HG03354 (cell line): Measurements from ENCODE around the gene MAP4.
"Not testable (repeated sequence)": the region's sequence is repeated elsewhere in the genome, so short reads cannot be mapped to it uniquely, and the experiment has no call there.

Experiments
- ATAC-seq: cut with Tn5 transposase; IDR thresholded peaks from one replicate; pipeline ENCODE4 v1.9.1; 2021; ENCODE audit warnings: mild to moderate bottlenecking; ENCODE audit not compliant: unreplicated experiment, poor library complexity, severe bottlenecking

Gene MAP4

DNA sequence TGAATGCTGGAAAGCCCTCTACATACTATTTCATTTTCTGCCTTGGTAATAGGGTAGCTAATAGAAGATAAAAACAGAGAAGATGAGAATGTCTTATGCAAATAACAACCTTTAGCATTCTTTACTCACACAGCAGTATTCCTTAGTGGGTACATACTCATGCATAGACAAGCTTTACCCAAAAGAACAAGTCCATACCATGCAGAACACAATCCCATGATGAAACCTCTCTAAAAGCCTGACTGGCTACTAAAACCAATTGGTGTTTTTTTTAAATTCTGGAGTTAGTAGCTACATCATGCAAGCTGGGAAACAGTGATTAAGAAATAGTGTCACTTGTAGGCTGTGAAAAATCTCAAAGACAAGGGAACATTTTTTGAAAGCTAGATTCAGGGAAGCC, 108.4 kb downstream of the MAP4 start:
- no peak for ATAC-seq

DNA sequence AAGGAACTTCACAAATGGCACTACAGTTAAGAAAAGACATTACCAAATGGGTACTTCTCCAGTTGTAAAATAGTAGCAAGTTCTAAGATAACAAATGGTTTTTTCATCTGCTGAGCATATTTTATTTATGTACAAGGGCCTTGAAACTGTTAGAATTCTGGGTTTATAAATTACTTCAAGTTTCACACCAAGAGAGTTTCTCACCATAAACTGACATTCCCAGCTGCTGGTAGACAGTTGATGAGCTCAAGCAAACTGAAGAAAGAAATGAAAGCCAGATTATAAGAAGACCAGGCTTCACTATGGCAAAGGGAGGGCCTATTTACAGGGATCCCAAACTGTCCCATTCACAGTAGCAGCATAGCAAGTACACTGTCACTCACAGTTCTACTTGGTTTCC, 113.5 kb downstream of the MAP4 start:
- no peak for ATAC-seq

DNA sequence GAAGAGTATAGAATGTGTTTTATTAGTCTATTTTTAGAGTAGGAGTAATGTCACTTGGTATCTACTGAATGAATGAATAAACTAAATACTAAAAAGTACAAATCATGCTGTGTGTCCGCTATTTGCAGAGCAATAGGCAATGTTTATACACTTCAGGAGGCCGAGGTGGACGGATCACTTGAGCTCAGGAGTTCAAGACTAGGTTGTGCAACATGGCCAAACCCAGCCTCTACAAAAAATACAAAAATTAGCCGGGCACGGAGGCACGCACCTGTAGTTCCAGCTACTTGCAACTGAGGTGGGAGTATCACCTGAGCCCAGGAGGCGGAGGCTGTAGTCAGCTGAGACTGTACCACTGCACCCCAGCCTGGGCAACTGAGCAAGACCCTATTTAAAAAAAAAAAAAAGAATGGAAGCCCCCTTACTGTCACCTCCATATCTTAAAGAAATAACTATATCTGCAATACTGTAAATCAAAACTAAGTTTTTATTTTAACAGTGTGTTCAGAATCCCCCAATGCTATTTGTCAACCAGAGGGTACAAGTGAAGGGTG, 114.9 kb downstream of the MAP4 start:
- ATAC-seq, result no peak

DNA sequence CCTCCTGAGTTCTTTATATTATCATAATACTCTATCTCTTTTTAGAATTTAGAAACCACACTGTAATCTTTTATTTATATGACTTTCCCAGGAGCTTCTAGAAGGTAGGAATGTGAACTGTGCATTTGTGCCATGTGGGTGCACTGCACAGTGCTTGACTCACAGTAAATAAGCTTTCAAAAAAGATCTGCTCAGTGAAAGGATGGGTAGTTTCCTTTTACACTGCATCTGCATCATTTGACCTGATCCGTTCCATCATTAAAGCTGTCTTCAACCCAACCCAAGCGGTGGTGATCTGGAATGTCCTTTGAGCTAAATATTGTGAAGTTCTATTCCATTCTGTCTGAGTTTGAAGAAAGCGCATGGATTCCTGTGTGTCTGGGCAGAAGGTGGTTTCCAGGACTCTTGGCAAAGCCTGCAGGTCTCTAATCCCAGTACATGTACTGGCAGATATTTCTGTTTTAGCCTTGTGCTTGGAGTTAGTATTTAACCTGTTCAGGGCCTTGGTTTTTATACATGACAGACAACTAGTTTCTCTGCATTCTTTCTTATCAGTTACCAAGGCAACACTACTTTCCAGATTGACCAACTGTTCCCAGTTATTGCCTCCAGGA, 116.6 kb downstream of the MAP4 start:
- ATAC-seq, result no peak

DNA sequence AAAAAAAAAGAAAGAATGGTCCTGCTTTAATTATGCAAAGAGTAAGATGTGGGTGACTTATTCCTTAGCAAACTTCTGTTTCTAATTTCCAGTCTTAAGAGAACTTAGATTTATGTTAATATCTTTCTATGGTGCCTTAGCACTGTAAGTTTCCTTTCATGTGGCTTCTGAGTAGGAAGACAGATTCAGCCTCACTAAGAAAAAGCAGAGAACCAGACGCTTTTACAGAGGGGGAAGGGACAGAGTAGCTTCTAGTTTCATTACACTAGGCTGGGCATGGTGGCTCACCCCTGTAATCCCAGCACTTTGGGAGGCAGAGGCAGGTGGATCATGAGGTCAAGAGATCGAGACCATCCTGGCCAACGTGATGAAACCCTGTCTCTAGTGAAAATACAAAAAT, 118.3 kb downstream of the MAP4 start:
- ATAC-seq, result no peak

DNA sequence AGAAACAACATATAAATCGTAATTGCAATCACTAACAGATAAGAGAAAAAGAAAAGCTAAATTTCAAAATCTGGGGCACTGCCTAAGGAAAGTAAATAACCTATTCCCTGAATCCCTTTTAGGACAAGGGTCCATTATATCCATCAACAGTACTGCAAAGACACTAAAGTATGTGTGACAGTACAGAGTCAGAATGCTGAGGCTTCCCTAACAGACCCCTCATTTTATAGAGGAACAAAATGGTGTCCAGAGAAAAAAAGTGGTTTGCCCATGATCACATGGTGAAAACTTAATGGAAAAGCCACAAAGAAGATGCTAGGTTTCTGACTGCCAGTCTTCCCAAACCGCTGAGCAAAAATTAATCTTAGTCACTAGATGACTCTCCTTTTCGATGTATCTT, 119.5 kb downstream of the MAP4 start:
- no peak for ATAC-seq

DNA sequence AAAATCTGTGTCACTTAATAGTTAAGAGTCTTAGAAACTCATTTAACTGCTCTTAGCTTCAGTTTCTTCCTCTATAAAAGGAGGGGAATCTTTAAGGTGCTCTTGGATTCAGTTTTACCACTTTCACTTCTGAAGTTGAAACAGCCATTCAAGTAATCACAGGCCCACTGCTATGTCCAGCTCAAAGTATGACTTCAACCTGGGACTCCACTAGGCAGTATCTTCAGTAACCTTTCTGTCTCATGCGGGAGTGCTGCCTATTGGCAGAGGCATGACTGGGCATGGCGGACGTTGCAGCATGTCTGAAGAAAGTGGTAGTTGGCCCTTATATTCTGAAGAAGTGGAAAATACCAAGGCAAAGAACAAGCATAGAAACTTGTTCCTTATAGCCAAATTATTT, 121.0 kb downstream of the MAP4 start:
- no peak for ATAC-seq

DNA sequence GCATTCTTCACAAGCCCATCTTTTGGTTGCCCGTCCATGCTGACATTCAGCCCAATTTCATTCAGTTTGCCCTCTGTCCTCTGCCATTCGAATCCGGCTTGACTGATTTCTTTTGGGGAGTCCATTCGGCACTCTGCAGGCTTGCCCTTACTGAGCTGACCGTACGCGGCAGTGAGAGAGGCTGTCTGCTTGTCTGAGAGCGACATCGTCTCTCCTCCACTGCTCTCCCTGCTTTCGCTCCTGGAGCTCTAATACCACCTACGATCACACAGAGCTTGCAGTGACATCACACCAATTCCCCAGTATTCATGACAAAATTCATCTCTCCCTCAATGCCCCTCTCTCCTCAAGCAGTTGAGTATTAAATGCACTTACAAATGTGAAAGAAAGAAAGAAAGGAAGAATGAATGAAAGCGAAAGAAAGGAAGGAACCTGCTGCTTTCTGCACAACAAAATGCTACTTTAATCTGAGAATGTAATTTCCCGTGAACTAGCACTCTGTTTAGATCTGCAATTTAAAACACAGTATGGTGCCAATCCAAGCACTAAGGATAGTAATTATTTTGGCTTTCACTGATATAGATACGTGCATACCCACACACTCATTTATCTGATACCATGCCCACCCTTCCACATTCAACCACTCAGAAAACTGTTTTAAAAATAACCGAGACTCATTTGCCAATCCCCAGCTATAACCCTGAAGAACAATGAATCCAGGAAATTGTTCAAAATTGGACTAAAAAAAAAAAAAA, 123.8 kb downstream of the MAP4 start:
- ATAC-seq, result no peak

DNA sequence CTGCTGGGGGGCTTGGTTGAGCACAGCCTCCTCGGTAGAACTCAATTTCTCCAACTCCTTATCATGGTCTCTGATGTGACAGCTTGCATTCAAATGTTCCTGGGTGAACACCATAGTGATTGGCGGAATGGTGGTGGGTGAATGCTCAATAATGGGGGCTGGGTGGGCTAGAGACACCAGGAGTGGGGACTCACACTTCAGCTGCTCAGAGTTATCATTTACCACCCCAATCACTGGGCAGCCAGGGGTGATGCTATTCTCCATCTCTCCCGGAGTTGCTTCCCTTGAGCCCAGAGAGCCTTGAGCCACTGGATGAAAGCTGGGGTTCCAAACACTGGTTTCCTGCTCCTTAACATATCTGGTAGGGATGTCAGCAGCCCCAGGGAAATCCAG, 124.6 kb downstream of the MAP4 start:
- no peak for ATAC-seq

DNA sequence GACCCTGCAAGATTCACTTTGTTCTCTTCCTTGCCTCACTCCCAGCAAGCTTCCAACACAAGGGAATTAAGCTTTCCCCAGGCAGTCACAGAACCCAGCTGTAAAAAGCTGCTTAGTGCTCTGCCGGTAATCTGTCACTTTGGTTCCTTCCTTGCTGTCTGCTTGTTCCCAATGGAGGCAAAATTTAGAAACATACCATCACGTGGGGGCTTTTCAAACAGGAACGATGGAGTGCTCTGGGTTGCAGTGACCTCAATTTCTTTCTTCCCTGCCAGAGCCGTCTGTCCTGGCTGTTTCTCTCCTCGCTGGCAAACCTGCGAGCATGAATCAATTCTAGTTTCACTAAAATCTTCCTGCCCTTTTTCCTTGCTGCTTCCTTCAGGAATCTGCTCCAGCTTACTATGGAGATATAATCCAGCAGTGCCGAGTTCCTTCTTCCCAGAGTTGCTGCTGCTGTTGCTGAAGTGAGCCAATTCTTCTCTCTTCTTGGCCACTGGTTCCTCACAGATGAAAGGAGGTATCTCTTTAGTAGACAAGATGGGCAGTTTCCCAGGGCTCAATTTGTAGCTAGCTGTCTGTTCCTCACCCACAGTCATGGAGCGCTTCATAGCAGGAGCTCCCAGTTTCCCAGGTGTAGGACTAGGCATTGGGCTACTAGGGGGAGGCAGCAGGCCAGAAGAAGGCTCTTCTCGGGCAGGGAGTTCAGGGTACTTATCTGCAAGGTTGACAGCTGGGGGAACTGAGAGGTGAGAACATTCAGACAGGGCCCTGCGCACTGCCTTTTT, 125.2 kb downstream of the MAP4 start:
- no peak for ATAC-seq

DNA sequence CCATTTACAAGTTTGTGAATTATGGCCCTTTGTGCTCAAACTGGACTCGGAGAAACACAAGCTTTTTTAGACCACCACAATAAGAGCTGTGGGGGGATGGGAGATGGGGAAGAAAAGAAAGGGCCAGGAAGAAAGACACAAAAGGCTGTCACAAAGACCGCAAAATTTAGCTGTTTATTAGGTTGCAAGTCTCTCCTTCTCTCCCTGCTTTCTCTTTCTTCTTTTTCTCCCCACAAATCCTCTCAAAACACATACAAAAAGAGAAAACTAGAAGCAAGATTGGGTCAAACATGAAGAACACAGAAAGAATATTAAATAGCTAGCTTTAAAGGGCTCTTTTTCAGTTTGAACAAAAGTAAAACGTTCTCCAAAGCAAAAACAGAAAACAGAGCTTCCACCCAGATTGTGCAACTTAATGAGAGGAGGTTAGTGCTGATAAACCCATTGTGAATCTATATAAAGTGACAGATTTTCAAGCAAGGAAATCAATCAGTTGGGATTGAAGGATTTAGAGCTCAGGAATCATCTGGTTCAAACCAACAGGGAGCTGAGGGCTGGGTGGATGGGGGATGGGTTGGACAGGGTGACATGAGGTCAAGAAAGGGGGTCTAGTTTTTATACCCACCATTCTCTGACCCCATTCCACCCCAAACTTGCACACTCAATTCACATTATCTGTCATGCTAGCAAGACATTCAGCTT, 125.9 kb downstream of the MAP4 start:
- ATAC-seq, result no peak

DNA sequence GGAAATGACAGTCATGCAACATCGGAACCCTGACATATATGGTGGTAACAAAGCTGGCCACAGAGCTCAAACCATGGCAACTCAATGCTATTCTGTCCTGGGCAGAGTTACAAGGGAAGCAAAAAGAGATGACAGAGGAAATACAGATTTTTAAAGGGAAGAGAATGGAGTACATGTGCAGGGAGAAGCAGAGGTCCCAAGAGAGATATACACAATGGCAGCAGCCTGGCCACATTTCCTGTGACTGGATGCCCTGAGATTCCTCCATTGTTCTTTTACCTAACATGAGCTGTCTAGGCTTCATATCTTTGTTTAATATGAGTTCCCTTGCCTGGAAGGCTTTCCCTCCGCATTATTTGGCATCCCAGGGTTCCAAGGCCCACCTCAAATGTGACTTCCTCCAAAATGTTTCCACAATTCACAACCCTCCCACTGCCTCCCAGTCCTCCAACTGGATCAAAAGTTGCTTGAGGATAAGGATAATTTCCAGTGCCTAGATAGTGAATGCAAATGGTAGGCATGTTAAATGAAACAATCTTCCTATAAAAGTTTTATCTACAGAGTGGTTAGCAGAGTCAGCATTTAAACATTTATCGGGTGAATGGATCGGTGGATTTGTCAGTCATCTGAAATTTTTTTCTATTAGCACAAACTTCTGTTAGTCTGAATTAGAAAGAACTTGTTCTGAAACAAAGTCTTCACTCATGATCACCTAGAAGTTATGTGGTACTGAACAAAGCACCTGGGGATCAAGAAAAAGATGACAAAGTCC, 127.0 kb downstream of the MAP4 start:
- ATAC-seq, result no peak

DNA sequence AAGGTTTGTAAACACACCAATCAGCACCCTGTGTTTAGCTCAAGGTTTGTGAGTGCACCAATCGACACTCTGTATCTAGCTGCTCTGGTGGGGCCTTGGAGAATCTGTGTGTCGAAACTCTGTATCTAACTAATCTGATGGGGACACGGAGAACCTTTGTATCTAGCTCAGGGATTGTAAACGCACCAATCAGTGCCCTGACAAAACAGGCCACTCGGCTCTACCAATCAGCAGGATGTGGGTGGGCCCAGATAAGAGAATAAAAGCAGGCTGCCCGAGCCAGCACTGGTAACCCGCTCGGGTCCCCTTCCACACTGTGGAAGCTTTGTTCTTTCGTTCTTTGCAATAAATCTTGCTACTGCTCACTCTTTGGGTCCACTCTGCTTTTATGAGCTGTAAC, 128.2 kb downstream of the MAP4 start:
- ATAC-seq, result not testable (repeated sequence)

DNA sequence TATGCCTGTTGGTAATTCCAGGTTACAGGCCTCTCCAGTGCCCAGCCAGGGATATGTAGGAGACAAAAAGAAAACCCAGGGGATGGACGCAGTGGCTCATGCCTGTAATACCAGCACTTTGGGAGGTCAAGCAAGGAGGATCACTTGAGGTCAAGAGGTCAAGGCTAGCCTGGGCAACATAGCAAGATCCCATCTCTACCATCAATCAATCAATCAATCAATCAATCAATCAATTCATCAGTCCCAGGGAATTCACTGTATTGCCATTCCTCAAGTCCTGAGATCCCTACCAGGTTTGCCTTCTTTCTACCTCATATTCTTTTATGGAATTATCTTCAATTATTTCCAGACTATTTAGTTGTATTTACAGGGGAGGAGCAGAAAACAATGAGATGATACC, 131.0 kb downstream of the MAP4 start:
- ATAC-seq, result no peak

DNA sequence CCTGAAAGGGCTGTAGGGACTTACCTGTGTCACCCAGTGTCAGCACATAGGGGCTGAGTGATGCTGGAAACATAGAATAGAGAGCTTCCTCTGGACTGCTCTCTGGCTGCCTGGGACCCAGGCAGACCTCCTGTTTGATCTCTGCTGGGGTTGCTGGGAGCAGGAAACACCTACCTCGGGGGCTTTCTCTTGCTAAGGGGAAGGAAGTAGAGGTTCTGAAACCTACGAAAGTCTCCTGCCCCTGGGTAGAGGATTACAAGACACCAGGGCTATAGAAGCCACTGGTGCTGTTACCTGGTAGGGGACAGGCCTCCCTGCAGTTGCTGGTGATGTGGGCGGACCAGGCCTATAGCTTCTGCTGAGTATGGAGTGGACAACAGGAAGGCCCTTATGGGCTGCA, 131.6 kb downstream of the MAP4 start:
- ATAC-seq, result no peak

DNA sequence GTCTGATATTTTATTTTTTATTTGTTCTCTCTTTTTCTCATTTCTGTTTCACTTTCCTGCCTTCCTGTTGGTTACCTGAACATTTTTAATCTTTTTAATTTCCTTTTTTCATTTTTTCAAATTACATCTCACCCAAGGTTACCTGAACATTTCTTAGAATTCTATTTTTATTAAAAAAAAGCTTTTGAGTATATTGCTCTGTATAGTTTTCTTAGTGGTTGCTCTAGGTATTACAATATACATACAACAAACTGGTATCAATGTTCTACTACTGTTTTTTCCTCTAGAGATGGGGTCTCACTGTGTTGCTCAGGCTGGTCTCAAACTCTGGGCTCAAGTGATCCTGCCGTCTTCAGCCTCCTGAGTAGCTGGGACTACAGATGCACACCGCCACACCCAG, 133.9 kb downstream of the MAP4 start:
- ATAC-seq, result no peak

DNA sequence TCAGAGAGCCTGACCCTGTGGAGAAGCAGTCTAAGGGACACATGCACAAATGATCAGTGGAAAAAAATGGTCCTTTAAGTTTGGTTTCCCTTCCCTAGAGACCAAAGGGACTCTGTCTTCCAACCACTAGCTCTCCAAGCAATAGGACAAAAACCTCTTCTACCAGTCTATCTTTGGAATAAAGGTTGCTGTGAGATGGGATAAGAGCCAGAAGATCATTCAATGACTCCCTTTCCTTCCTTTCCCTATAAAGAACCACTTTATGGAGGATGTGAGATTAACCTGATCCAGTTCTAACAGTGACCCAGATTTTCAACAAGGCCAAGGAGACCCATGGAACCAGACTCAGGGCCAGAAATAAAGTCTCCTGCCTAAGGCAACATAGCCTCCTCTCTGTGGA, 138.5 kb downstream of the MAP4 start:
- no peak for ATAC-seq

DNA sequence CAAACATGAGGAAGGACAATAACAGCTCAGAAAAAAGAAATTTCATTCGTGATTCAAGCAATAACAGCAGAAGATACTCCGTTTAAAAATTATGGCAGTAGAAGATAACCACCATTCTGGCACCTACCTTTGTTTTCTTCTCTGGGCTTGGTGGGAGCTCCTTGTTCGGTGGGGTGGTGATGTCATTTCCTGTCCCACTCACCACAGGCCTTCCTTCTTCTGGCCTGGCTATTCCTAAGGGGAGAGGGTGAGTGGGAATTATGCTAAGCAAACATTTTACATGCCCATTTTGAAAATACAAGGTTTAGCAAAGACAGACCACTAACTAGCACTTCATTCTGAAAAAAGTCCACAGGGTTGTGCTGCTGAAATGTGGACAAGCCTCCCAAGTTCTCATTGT, 138.9 kb downstream of the MAP4 start:
- ATAC-seq, result no peak

DNA sequence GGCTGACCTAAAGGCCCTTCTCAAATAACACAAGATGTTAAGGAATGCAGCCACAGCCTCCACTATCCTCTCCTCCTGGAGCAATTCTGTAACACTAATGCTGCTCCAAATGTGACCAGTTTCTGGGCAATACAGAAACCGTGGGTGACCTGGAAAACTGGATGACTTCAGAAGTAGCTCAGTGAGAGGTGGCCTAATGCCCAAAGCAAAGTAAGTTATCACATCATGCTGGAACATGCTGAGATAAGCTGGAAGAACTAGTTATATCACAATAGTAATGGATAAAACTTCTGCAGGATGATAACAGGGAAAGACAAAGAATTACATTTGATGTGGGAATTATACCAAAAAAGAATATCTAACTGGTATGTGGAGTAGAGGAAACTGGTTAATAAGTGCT, 141.3 kb downstream of the MAP4 start:
- no peak for ATAC-seq
